K562 (cell line): ENCODE measurements around the gene PPP1R14B. TPM values are rescaled to one million over a fixed set of nuclear protein-coding genes. Genes with fewer than 3 reads are reported as not detected.

Source experiments
- BRCA1 ChIP-seq, 2 experiments: fragments of 450-650 bp in 1 of 2; sonication (generic) in 1 of 2; formaldehyde crosslinking in 1 of 2; IDR thresholded peaks; 2 replicates each; pipeline versions ENCODE4 v1.5.0 to v1.6.1; 2017 to 2020; ENCODE audit warnings: mild to moderate bottlenecking in 1 of 2, missing genetic modification reagents in 1 of 2
- CBX3 ChIP-seq, 2 experiments: IDR thresholded peaks; 1 replicate in 1 of 2; 2 replicates in 1 of 2; pipeline ENCODE4 v1.6.1; 2012; ENCODE audit warnings: inconsistent platforms in 2 of 2, low read length in 2 of 2, borderline replicate concordance in 1 of 2, control low read depth in 1 of 2
- EP400 ChIP-seq: fragments of 450-650 bp; IDR thresholded peaks from 2 replicates; pipeline ENCODE4 v1.6.1; 2017; ENCODE audit warnings: antibody characterized with exemption, mild to moderate bottlenecking, moderate library complexity
- FOSL1 ChIP-seq: fragments of 200-800 bp; sonication (Bioruptor generic); conservative IDR thresholded peaks from 2 replicates; pipeline ENCODE4 v1.6.1; 2016; ENCODE audit warnings: missing genetic modification characterization, missing compliant biosample characterization
- FOXA3 ChIP-seq, 2 experiments: fragments of 450-650 bp in 1 of 2; sonication (generic) in 1 of 2; formaldehyde crosslinking; IDR thresholded peaks in 1 of 2; conservative IDR thresholded peaks in 1 of 2; 2 replicates each; pipeline versions ENCODE4 v1.4.0 to v1.8.0; 2020 to 2022; ENCODE audit warnings: mild to moderate bottlenecking in 2 of 2, missing genetic modification reagents in 1 of 2
- GABPB2 ChIP-seq: fragments of 250-450 bp; sonication (Bioruptor Pico); conservative IDR thresholded peaks from 2 replicates; pipeline ENCODE4 v1.5.1; 2021; ENCODE audit warnings: mild to moderate bottlenecking
- NCOA2 ChIP-seq, 2 experiments: fragments of 450-650 bp; IDR thresholded peaks; 2 replicates each; pipeline ENCODE4 v1.6.1; 2018; ENCODE audit warnings: mild to moderate bottlenecking in 2 of 2, moderate library complexity in 1 of 2; ENCODE audit not compliant: partially characterized antibody in 2 of 2
- NKRF ChIP-seq: fragments of 450-650 bp; IDR thresholded peaks from 2 replicates; pipeline ENCODE4 v1.6.1; 2016; ENCODE audit warnings: borderline replicate concordance
- PML ChIP-seq: IDR thresholded peaks from 2 replicates; pipeline ENCODE4 v1.6.1; 2012; ENCODE audit warnings: low read length, inconsistent platforms
- POU5F1 ChIP-seq: fragments of 150-350 bp; IDR thresholded peaks from 2 replicates; pipeline ENCODE4 v1.6.1; 2014; ENCODE audit warnings: borderline replicate concordance, low read length, low read depth, mild to moderate bottlenecking; ENCODE audit not compliant: partially characterized antibody
- SAP30 ChIP-seq: fragments of 200-600 bp; sonication (generic); IDR thresholded peaks from 2 replicates; pipeline ENCODE4 v1.6.1; 2012; ENCODE audit warnings: borderline replicate concordance, low read depth, mild to moderate bottlenecking, moderate library complexity, low read length, control low read depth, inconsistent platforms; ENCODE audit not compliant: insufficient read depth, poor library complexity, severe bottlenecking
- USF2 ChIP-seq: sonication (generic); formaldehyde crosslinking; IDR thresholded peaks from 2 replicates; pipeline ENCODE4 v1.5.0; 2020; ENCODE audit warnings: missing genetic modification reagents
- ZC3H11A ChIP-seq: IDR thresholded peaks from 2 replicates; pipeline ENCODE4 v1.6.1; 2012; ENCODE audit warnings: low read depth, low read length, improper control_type of control experiment
- ZNF778 ChIP-seq: fragments of 450-650 bp; formaldehyde crosslinking; IDR thresholded peaks from 2 replicates; pipeline ENCODE4 v1.4.0; 2020; ENCODE audit warnings: mild to moderate bottlenecking, moderate library complexity
- polyA plus RNA-seq, 8 experiments: library from polyadenylated mRNA; depleted of rRNA in 4 of 8; stranded (reverse) in 5 of 8; unstranded in 3 of 8; fragments of >200 nt; fragmentation: Nextera tagmentation in 2 of 8; fragmentation: Illumina TruSeq in 1 of 8; extraction: Ambion mirVana in 2 of 8; extraction: Trizol in 1 of 8; gene quantifications; 2 replicates each; pipeline versions ENCODE4 v1.2.1 to v1.2.3, GENCODE V29; 2011 to 2014; ENCODE audit warnings: inconsistent platforms in 1 of 8, missing spikeins in 1 of 8
- total RNA-seq, 7 experiments: library from RNA; depleted of rRNA in 6 of 7; stranded (reverse); fragments of >200 nt in 6 of 7; fragmentation: Illumina TruSeq in 2 of 7; extraction: Trizol in 2 of 7; gene quantifications; 2 replicates each; pipeline versions ENCODE4 v1.2.1 to v1.2.3, GENCODE V29; 2011 to 2021; ENCODE audit warnings: low replicate concordance in 1 of 7
- TF ChIP-seq, protein P1 (sequence below): sonication (generic); formaldehyde crosslinking; IDR thresholded peaks from 2 replicates; pipeline ENCODE4 v1.8.0; 2023; ENCODE audit warnings: missing genetic modification reagents, mild to moderate bottlenecking, borderline replicate concordance
- TF ChIP-seq, protein P2 (sequence below): fragments of 250-450 bp; sonication (Bioruptor Pico); IDR thresholded peaks from 2 replicates; pipeline ENCODE4 v1.4.0; 2020; ENCODE audit warnings: mild to moderate bottlenecking

The PPP1R14B gene
- total and polyA plus RNA-seq, 9 of the 15 experiments (the other 6 are each of a cell fraction or from before 2014, with no cell fraction given): 7.7 to 566 (median 212) TPM

DNA sequence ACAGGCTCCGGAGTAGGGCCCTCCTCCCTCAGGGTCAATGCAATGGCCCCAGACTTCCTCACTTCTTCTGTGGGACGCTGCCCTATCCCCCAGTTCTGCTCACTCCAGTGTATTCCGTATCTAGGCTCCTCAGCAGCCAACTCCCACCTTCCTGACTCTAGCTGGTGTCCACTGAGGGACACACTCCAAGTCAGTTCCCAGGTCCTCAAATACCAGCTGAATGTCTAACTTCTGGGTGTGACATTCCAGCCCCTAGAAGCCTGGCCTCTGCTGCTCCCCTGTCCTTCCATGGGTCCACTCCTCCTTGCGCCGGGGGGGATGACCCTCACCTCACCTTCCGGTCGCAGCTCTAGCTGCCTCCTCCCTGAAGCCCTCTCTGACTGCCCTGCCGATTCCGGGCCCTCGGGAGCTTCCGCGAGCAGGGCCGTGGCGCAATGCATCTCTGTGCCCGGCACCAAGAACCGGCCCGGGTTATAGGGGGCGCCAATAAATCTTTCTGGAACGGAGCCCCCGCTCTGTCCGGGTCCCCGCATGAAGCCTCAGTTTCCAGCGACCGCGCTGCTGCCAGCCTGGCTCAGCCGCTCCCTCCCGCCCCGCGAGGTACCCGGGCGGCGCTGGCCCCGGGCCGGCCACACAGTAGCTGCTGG lies 22.3 kb upstream of the PPP1R14B start (continued):
- TF ChIP-seq BRCA1 (IDR thresholded peaks at IDR 0.05) (no peak), BRCA1 (CRISPR knock-in tag; IDR thresholded peaks at IDR 0.05) (no peak), USF2 (CRISPR knock-in tag) (no peak), PML (no peak; the same call in 1 of the 2 replicates), SAP30 (no peak), NKRF (peak; percentile 44; the same call in 1 of the 2 replicates), NCOA2 (IDR thresholded peaks at IDR 0.05; ENCODE audit: partially characterized antibody in 2 of 2) (no peak), CBX3 (IDR thresholded peaks at IDR 0.05; ENCODE audit: borderline replicate concordance in 1 of 2, low read length in 2 of 2) (no peak), EP400 (no peak; the same call in 1 of the 2 replicates), FOSL1 (tag) (peak; percentile 47), ZNF778 (no peak), POU5F1 (no peak), FOXA3 (CRISPR knock-in tag; conservative IDR thresholded peaks at IDR 0.05 in 1 of 2, IDR thresholded peaks at IDR 0.05 in 1 of 2) (no peak), GABPB2 (CRISPR knock-in tag) (no peak), ZC3H11A (no peak)
- TF ChIP-seq, protein P1, sequence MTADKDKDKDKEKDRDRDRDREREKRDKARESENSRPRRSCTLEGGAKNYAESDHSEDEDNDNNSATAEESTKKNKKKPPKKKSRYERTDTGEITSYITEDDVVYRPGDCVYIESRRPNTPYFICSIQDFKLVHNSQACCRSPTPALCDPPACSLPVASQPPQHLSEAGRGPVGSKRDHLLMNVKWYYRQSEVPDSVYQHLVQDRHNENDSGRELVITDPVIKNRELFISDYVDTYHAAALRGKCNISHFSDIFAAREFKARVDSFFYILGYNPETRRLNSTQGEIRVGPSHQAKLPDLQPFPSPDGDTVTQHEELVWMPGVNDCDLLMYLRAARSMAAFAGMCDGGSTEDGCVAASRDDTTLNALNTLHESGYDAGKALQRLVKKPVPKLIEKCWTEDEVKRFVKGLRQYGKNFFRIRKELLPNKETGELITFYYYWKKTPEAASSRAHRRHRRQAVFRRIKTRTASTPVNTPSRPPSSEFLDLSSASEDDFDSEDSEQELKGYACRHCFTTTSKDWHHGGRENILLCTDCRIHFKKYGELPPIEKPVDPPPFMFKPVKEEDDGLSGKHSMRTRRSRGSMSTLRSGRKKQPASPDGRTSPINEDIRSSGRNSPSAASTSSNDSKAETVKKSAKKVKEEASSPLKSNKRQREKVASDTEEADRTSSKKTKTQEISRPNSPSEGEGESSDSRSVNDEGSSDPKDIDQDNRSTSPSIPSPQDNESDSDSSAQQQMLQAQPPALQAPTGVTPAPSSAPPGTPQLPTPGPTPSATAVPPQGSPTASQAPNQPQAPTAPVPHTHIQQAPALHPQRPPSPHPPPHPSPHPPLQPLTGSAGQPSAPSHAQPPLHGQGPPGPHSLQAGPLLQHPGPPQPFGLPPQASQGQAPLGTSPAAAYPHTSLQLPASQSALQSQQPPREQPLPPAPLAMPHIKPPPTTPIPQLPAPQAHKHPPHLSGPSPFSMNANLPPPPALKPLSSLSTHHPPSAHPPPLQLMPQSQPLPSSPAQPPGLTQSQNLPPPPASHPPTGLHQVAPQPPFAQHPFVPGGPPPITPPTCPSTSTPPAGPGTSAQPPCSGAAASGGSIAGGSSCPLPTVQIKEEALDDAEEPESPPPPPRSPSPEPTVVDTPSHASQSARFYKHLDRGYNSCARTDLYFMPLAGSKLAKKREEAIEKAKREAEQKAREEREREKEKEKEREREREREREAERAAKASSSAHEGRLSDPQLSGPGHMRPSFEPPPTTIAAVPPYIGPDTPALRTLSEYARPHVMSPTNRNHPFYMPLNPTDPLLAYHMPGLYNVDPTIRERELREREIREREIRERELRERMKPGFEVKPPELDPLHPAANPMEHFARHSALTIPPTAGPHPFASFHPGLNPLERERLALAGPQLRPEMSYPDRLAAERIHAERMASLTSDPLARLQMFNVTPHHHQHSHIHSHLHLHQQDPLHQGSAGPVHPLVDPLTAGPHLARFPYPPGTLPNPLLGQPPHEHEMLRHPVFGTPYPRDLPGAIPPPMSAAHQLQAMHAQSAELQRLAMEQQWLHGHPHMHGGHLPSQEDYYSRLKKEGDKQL: no peak
- TF ChIP-seq, protein P2, sequence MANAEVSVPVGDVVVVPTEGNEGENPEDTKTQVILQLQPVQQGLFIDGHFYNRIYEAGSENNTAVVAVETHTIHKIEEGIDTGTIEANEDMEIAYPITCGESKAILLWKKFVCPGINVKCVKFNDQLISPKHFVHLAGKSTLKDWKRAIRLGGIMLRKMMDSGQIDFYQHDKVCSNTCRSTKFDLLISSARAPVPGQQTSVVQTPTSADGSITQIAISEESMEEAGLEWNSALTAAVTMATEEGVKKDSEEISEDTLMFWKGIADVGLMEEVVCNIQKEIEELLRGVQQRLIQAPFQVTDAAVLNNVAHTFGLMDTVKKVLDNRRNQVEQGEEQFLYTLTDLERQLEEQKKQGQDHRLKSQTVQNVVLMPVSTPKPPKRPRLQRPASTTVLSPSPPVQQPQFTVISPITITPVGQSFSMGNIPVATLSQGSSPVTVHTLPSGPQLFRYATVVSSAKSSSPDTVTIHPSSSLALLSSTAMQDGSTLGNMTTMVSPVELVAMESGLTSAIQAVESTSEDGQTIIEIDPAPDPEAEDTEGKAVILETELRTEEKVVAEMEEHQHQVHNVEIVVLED (CRISPR knock-in tag): no peak
